Mononuclear cell (primary cell): Measurements from ENCODE around the gene LAMC1. TPM values are rescaled to one million over a fixed set of nuclear protein-coding genes. Genes with fewer than 3 reads are reported as not detected.

Experiments
- H3K27me3 ChIP-seq: 2 replicates; pipeline ENCODE4 v1.6.0; 2011; ENCODE audit warnings: low read length, control low read depth; ENCODE audit not compliant: insufficient read depth
- H3K4me1 ChIP-seq: 2 replicates; pipeline ENCODE4 v1.5.1; 2011; ENCODE audit warnings: mild to moderate bottlenecking, low read length, control low read depth; ENCODE audit not compliant: insufficient read depth
- H3K4me3 ChIP-seq: 2 replicates; pipeline ENCODE4 v1.5.1; 2011; ENCODE audit warnings: mild to moderate bottlenecking, low read length, moderate library complexity
- H3K9me3 ChIP-seq: 2 replicates; pipeline ENCODE4 v1.5.1; 2011; ENCODE audit warnings: low read depth, mild to moderate bottlenecking, control low read depth, low read length
- total RNA-seq: library from RNA; depleted of rRNA; stranded (reverse); fragments of >200 nt; gene quantifications from one replicate; pipeline ENCODE4 v1.2.3, GENCODE V29; 2012

The LAMC1 gene
- total RNA-seq, 1 donor, result 2.6 TPM

GRCh38 chr1:183096894-183097293, 73.7 kb downstream of the LAMC1 start:
- Histone ChIP-seq H3K9me3 (no peaks in the 10 kb centered on the region), H3K4me1 (no peaks in the 10 kb centered on the region), H3K27me3 (no peaks in the 10 kb centered on the region), H3K4me3 (no peak overlapping the region)

DNA sequence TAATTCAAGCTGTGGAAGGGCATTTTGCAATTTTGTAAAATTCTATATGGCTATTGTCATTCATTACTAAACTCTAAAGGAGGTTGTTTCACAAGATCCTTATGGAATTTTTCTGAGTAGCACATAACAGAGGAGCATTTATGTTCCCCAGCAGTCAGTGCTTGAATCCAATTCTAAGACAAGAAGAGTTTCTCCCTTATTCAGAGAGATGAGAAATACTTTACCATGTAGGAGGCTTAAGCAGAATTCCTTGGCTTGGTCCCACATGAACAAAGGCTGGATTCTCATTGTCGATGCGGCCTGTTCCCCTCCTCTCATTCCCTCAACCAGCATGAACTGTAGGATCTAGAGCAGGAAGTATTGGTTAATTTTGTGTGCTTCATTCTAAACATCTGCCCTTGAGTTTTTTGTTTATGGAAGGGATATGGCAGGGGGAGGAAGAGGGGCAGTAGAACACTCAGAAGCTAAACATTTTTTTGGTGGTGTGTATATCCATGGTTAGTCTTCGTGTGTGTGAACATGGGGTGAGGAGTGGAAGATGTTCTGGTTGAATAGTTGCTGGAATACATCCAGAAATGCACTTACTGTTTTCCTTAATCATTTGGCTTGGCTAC, 74.3 kb downstream of the LAMC1 start:
- Histone ChIP-seq H3K9me3 (no peaks in the 10 kb centered on the region), H3K4me1 (no peaks in the 10 kb centered on the region), H3K27me3 (no peaks in the 10 kb centered on the region)

GRCh38 chr1:183098317-183098716, 75.1 kb downstream of the LAMC1 start:
- no peaks in the 10 kb centered on the region for H3K27me3 ChIP-seq
- H3K9me3 ChIP-seq, result no peaks in the 10 kb centered on the region
- no peak overlapping the region for H3K4me3 ChIP-seq
- no peaks in the 10 kb centered on the region for H3K4me1 ChIP-seq

More for the DNA sequence above, 74.3 kb downstream of the LAMC1 start:
- H3K4me3 ChIP-seq, result no peak overlapping the region

DNA sequence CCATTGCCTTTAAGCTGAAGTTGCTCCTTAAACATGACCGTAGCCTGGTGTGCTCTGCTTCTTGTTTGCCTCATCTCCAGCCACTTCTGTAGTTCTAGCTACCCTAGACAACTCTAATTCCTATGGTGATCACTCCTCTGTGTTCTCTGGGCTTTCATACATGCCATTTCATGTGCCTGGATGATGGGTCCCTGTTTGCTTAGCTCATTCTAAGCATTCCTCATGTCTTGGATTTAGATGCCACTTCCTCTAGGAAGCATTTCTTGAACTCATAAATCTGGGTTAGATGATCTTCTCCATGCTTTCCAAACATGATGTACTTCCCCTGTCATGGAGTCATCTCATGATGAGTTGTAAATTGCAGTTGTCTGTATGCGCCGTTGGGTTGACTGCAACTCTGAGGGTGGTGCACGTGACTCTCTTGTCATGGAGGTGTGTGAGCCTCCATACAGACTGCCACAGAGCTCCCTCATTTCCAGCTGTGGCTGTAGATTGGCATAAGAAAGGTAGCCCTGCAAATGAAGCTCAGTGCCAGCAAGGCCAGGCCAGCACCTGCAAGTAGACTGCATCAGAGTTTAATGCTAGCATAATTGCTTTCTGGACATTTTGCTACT, 77.2 kb downstream of the LAMC1 start:
- Histone ChIP-seq H3K9me3 (no peaks in the 10 kb centered on the region), H3K4me3 (no peak overlapping the region), H3K27me3 (no peaks in the 10 kb centered on the region), H3K4me1 (no peaks in the 10 kb centered on the region)

DNA sequence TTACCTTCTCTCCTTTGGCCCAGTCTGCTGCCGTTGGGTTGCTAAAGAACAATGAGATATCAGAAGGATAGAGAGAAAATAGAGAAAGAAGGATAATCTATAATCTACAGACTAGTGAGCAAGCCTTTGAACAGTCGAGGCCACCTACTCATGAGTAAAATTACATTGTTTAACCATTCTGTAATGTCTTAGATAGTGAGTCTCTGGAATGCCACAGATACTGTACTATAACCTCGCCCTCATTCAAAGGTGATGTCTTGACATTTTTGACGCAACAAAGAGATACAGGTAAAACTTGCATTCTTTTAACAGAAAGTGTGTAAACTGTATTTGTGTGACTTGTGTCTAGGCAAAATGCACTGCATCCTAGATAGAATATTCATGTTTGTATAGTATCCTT, 77.9 kb downstream of the LAMC1 start:
- no peaks in the 10 kb centered on the region for H3K27me3 ChIP-seq
- H3K4me3 ChIP-seq, result no peak overlapping the region
- H3K4me1 ChIP-seq, result no peaks in the 10 kb centered on the region
- H3K9me3 ChIP-seq, result no peaks in the 10 kb centered on the region

GRCh38 chr1:183101841-183102276, 78.6 kb downstream of the LAMC1 start:
- no peak overlapping the region for H3K4me3 ChIP-seq
- no peaks in the 10 kb centered on the region for H3K4me1 ChIP-seq
- no peaks in the 10 kb centered on the region for H3K9me3 ChIP-seq
- H3K27me3 ChIP-seq, result no peaks in the 10 kb centered on the region

DNA sequence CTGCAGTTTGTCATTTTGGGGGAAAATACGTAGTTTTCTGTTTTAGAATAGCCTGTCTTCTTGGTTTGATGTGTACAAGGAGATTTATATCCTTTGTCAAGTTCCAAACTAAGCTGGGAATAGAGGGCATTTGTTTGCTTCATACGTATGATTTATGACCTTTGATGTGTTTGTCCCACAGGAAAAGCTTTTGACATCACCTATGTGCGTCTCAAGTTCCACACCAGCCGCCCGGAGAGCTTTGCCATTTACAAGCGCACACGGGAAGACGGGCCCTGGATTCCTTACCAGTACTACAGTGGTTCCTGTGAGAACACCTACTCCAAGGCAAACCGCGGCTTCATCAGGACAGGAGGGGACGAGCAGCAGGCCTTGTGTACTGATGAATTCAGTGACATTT, 79.9 kb downstream of the LAMC1 start:
- H3K9me3 ChIP-seq, result no peaks in the 10 kb centered on the region
- no peaks in the 10 kb centered on the region for H3K4me1 ChIP-seq
- no peak overlapping the region for H3K4me3 ChIP-seq
- H3K27me3 ChIP-seq, result no peaks in the 10 kb centered on the region

DNA sequence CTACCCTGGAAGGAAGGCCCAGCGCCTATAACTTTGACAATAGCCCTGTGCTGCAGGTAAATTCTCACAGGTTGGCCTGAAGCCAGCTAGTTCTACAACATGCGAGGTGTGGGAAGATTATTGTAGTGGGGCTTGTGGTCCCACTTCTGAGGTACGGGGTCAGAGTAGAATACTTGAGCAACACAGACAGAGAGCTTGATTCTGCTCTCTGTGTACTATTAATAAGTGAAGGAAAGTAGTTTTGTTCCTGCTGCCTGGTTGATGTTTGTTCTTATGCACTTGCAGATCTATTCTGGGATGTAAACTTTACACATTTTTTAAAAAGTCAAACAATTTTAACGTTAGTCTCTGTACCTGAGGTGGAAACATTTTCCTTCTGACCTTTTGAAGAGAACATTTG, 80.4 kb downstream of the LAMC1 start:
- no peak overlapping the region for H3K4me3 ChIP-seq
- no peaks in the 10 kb centered on the region for H3K4me1 ChIP-seq
- H3K9me3 ChIP-seq, result no peaks in the 10 kb centered on the region
- H3K27me3 ChIP-seq, result no peaks in the 10 kb centered on the region

GRCh38 chr1:183105449-183105848, 82.2 kb downstream of the LAMC1 start:
- Histone ChIP-seq H3K4me3 (no peak overlapping the region), H3K27me3 (no peaks in the 10 kb centered on the region), H3K4me1 (no peaks in the 10 kb centered on the region), H3K9me3 (no peaks in the 10 kb centered on the region)

DNA sequence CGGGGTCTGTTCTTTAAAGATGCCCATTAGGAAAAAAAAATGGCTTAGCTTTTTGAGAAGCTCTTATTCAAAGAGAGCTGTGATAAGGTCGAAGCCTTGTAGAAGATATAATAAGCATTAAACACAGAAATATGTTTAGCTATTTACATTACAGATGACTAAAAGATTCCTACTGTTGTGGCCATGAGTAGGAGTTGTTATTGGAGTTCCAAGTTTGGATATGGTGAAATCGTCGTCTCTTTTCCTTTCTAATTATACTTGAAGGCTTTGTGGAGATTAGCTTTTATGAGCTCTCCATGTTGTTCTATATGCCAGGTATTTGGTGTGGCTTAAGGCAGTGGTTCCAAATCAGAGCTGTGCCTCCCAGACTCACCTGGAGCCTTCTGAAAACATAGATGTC, 82.9 kb downstream of the LAMC1 start:
- Histone ChIP-seq H3K4me1 (no peaks in the 10 kb centered on the region), H3K9me3 (no peaks in the 10 kb centered on the region), H3K4me3 (no peak overlapping the region), H3K27me3 (no peaks in the 10 kb centered on the region)

DNA sequence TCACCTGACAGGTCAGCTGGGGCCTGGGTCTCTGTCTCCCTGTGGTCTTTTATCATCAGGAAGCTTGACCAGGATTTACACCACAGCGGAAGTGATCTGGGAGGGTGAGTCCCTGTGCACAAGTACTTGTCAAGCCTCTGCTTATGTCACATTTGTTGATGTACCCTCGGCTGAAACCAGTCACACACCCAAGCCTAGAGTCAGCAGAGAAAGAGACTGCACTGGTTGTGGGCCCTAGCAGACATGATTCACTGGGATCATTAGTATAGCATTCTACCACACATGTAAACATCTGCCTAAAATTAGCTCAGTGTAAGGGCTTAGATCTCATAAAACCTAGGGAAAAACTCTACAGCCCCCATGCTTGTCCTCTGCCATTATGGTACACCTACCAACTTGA, 83.5 kb downstream of the LAMC1 start:
- Histone ChIP-seq H3K27me3 (no peaks in the 10 kb centered on the region), H3K4me1 (no peaks in the 10 kb centered on the region), H3K4me3 (no peak overlapping the region), H3K9me3 (no peaks in the 10 kb centered on the region)

- Histone ChIP-seq H3K27me3 (no peaks in the 10 kb centered on the region), H3K4me3 (no peak overlapping the region), H3K4me1 (no peaks in the 10 kb centered on the region), H3K9me3 (no peaks in the 10 kb centered on the region)
These were observed 87.2 kb downstream of the LAMC1 start for GRCh38 chr1:183110326-183110880.

GRCh38 chr1:183114441-183114840, 91.2 kb downstream of the LAMC1 start:
- Histone ChIP-seq H3K27me3 (no peaks in the 10 kb centered on the region), H3K9me3 (no peaks in the 10 kb centered on the region), H3K4me3 (no peak overlapping the region), H3K4me1 (no peaks in the 10 kb centered on the region)

DNA sequence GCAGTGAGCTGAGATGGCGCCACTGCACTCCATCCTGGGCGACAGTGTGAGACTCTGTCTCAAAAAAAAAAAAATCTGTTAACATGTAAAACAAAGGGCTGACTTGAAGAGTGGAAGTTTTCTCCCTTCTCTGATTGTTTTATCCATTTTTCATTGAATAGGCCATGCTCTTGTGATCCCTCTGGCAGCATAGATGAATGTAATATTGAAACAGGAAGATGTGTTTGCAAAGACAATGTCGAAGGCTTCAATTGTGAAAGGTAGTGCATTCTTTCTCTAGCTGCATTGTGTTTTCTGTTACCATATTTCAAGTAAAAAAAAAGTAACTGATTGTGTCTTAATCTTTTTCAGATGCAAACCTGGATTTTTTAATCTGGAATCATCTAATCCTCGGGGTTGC, 93.2 kb downstream of the LAMC1 start:
- no peaks in the 10 kb centered on the region for H3K9me3 ChIP-seq
- no peaks in the 10 kb centered on the region for H3K4me1 ChIP-seq
- H3K27me3 ChIP-seq, result no peaks in the 10 kb centered on the region
- H3K4me3 ChIP-seq, result no peak overlapping the region

- Histone ChIP-seq H3K9me3 (no peaks in the 10 kb centered on the region), H3K4me1 (no peaks in the 10 kb centered on the region), H3K4me3 (no peak overlapping the region), H3K27me3 (no peaks in the 10 kb centered on the region)
These were observed 98.4 kb downstream of the LAMC1 start for GRCh38 chr1:183121609-183122008.

GRCh38 chr1:183124259-183124658, 101.0 kb downstream of the LAMC1 start:
- H3K4me3 ChIP-seq, result no peak overlapping the region
- no peaks in the 10 kb centered on the region for H3K27me3 ChIP-seq
- H3K9me3 ChIP-seq, result no peaks in the 10 kb centered on the region
- no peaks in the 10 kb centered on the region for H3K4me1 ChIP-seq
